Nephron progenitor cell (in vitro differentiated cells): ENCODE results near the gene ZNF622.
"Not testable (repeated sequence)": the region's sequence is repeated elsewhere in the genome, so short reads cannot be mapped to it uniquely, and the experiment has no call there.

Experiments
- DNase-seq: peaks from one replicate; pipeline ENCODE4 v3.0.0; 2021
- H3K27ac Mint-ChIP-seq: 2 replicates; pipeline ENCODE4 v1.8.0; 2021; ENCODE audit warnings: mild to moderate bottlenecking, moderate library complexity, mixed read lengths
- H3K27me3 Mint-ChIP-seq: 2 replicates; pipeline ENCODE4 v1.8.0; 2021; ENCODE audit warnings: mild to moderate bottlenecking, low read depth, mixed read lengths; ENCODE audit not compliant: poor library complexity
- H3K36me3 Mint-ChIP-seq: 2 replicates; pipeline ENCODE4 v1.8.0; 2021; ENCODE audit warnings: low read depth, mixed read lengths
- H3K4me1 Mint-ChIP-seq: 2 replicates; pipeline ENCODE4 v1.8.0; 2021; ENCODE audit warnings: mixed read lengths
- H3K4me3 Mint-ChIP-seq: 2 replicates; pipeline ENCODE4 v1.8.0; 2021; ENCODE audit warnings: mild to moderate bottlenecking, moderate library complexity, mixed read lengths
- H3K9me3 Mint-ChIP-seq: 2 replicates; pipeline ENCODE4 v1.8.0; 2021; ENCODE audit warnings: mild to moderate bottlenecking, moderate library complexity, mixed read lengths
- TF ChIP-seq, protein P1 (sequence below): fragments of 200-600 bp; sonication (generic); IDR thresholded peaks from 2 replicates; pipeline ENCODE4 v1.5.0; 2021; ENCODE audit warnings: antibody characterized with exemption

ZNF622 gene

DNA sequence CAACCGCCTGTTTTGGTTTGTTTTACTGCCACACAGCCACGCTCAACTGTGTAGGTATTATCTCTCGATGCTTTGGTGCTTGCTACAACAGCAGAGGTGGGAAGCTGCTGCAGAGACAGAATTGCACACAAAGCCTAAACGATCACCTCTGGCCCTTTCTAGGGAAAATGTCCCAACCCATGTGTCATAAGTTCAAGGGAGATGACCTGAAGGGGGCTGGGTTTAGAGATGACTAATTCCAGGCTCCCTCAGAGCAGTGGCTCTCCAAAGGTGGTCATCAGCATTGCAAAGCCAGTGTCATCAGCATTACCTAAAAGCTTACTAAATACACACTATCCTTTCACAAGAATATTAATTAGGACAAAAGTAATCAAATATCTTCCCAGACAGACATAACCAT lies 10.9 kb downstream of the ZNF622 start:
- TF ChIP-seq, protein P1, sequence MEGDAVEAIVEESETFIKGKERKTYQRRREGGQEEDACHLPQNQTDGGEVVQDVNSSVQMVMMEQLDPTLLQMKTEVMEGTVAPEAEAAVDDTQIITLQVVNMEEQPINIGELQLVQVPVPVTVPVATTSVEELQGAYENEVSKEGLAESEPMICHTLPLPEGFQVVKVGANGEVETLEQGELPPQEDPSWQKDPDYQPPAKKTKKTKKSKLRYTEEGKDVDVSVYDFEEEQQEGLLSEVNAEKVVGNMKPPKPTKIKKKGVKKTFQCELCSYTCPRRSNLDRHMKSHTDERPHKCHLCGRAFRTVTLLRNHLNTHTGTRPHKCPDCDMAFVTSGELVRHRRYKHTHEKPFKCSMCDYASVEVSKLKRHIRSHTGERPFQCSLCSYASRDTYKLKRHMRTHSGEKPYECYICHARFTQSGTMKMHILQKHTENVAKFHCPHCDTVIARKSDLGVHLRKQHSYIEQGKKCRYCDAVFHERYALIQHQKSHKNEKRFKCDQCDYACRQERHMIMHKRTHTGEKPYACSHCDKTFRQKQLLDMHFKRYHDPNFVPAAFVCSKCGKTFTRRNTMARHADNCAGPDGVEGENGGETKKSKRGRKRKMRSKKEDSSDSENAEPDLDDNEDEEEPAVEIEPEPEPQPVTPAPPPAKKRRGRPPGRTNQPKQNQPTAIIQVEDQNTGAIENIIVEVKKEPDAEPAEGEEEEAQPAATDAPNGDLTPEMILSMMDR = no peak
- Mint-ChIP-seq H3K36me3 (peaks cover 50% of the 10 kb centered on the region), H3K4me1 (no peaks in the 10 kb centered on the region), H3K4me3 (no peak overlapping the region), H3K27me3 (no peaks in the 10 kb centered on the region), H3K9me3 (no peaks in the 10 kb centered on the region), H3K27ac (no peak overlapping the region)
- no peak for DNase-seq

DNA sequence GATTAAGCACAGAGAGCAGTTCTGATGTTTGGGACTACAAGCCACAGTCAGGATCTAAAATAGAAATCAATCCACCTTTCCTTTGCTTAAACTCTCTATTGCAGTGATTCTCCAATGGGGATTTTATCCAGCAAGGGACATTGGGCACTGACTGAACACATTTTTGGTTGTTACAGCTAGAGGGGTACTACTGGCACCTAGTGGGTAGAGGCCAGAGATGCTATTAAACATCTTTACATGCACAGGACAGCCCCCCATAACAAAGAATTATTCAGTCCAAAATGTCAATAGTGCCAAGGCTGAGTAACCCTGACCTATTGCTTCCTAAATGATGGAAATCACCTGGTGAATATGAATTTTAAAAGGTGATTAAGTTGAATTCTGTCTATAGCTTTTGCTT lies 12.0 kb downstream of the ZNF622 start:
- Mint-ChIP-seq H3K9me3 (no peaks in the 10 kb centered on the region), H3K27ac (no peak overlapping the region), H3K4me1 (no peaks in the 10 kb centered on the region), H3K36me3 (peaks cover 56% of the 10 kb centered on the region), H3K4me3 (no peak overlapping the region), H3K27me3 (no peaks in the 10 kb centered on the region)
- TF ChIP-seq, protein P1 = no peak
- DNase-seq = no peak

DNA sequence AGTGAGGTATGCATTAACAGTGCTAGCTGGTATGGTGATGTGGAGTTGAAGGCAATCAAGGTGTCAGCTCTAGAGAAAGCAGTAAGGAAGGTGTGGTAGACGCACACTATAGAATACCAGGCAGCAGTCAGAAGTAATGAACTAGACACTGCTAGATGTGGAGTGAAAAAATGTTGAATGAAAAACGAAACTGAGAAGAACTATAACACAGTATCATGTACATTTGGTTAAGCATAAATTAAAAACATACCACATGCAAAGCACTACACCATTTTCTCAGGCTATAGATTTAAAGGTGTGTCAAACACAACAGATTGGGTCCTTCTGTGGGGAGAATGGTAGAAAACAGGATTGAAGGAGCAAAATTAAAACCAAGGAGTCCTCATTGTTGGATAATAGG lies 15.4 kb downstream of the ZNF622 start:
- DNase-seq = no peak
- no peaks in the 10 kb centered on the region for H3K4me1 Mint-ChIP-seq
- no peak overlapping the region for H3K27ac Mint-ChIP-seq
- no peaks in the 10 kb centered on the region for H3K27me3 Mint-ChIP-seq
- H3K36me3 Mint-ChIP-seq = peaks cover 62% of the 10 kb centered on the region
- H3K9me3 Mint-ChIP-seq = no peaks in the 10 kb centered on the region
- no peak overlapping the region for H3K4me3 Mint-ChIP-seq
- TF ChIP-seq, protein P1 = no peak

DNA sequence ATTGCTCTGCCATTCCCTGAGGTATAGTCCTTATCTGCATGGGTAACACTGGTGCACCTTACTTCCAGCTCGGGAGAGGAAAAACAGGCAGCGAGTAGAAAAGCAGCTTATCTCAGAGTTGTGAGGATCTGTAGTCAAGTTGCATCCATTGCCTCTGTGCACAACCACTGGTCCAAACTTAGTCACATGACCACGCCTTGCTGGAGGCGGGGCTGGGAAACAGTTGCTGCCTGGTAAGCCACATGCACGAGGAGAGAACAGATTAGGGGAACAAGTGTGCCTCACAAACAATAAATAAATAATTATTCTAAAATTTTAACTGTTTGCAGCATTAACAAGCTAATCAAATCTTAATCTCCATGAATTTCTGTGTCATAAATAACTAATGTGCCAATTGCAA lies 18.6 kb downstream of the ZNF622 start:
- Mint-ChIP-seq H3K27ac (no peak overlapping the region), H3K4me3 (no peak overlapping the region), H3K9me3 (no peaks in the 10 kb centered on the region), H3K4me1 (no peaks in the 10 kb centered on the region), H3K36me3 (peaks cover 49% of the 10 kb centered on the region), H3K27me3 (no peaks in the 10 kb centered on the region)
- no peak for DNase-seq
- TF ChIP-seq, protein P1 = no peak

DNA sequence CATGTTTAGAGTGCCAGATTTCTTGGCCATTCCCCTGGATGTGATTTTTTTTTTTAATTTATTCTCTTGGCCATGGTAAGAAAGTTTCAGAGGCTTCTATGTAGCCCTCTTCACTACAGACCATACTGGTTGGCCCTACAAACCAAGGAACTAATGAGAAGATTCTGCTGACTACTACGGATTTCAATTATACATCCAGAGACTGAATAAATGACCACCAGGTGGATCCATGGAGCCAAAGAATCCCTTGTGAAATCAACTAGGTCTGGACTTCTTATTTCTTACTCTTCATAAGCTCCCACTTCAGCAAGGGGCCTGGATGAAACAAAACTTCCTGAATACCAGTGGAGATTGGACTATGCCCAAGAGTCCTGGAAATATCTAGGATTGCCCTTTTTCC lies 27.6 kb downstream of the ZNF622 start:
- TF ChIP-seq, protein P1 = no peak
- H3K36me3 Mint-ChIP-seq = no peaks in the 10 kb centered on the region
- H3K27me3 Mint-ChIP-seq = no peaks in the 10 kb centered on the region
- no peak overlapping the region for H3K27ac Mint-ChIP-seq
- no peak for DNase-seq
- H3K4me3 Mint-ChIP-seq = no peak overlapping the region
- no peaks in the 10 kb centered on the region for H3K4me1 Mint-ChIP-seq
- H3K9me3 Mint-ChIP-seq = peaks cover 4% of the 10 kb centered on the region

DNA sequence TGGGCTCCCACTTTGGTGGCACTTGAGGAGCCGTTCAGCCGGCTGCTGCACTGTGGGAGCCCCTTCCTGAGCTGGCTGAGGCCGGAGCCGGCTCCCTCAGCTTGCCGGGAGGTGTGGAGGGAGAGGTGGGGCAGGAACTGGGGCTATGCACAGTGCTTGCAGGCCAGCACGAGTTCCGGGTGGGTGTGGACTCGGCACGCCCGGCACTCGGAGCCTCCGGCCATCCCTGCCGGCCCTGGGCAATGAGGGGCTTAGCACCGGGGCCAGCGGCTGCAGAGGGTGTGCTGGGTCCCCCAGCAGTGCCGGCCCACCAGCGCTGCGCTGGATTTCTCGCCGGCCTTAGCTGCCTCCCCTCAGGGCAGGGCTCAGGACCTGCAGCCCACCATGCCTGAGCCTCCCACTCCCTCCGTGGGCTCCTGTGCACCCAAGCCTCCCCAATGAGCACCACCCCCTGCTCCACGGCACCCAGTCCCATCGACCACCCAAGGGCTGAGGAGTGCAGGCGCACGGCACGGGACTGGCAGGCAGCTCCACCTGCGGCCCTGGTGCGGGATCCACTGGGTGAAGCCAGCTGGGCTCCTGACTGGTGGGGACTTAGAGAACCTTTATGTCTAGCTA lies 29.4 kb downstream of the ZNF622 start:
- H3K9me3 Mint-ChIP-seq, H3K27me3 Mint-ChIP-seq, H3K4me1 Mint-ChIP-seq: not testable (repeated sequence)

More for the DNA sequence above, 29.4 kb downstream of the ZNF622 start:
- H3K27ac Mint-ChIP-seq, H3K36me3 Mint-ChIP-seq, H3K4me3 Mint-ChIP-seq, DNase-seq: not testable (repeated sequence)
